Left ventricle myocardium inferior (tissue), 1 donor: ENCODE results near the gene ACP4. TPM values are rescaled to one million over a fixed set of nuclear protein-coding genes. Genes with fewer than 3 reads are reported as not detected.

Experiments used
- DNase-seq: peaks from one replicate; pipeline ENCODE4 v3.0.0-alpha.2; 2020
- H3K27ac ChIP-seq: fragments of 200-600 bp; replicated peaks from 2 replicates; pipeline ENCODE4 v1.8.0; 2021
- H3K27me3 ChIP-seq: fragments of 200-600 bp; 2 replicates; pipeline ENCODE4 v1.8.0; 2021; ENCODE audit warnings: low read depth
- H3K36me3 ChIP-seq: fragments of 200-600 bp; 2 replicates; pipeline ENCODE4 v1.8.0; 2021
- H3K4me1 ChIP-seq: fragments of 200-600 bp; 2 replicates; pipeline ENCODE4 v1.8.0; 2021
- H3K4me3 ChIP-seq: fragments of 200-600 bp; 2 replicates; pipeline ENCODE4 v1.8.0; 2021; ENCODE audit warnings: mild to moderate bottlenecking, moderate library complexity
- H3K9me3 ChIP-seq: fragments of 200-600 bp; replicated peaks from 2 replicates; pipeline ENCODE4 v1.8.0; 2021
- intact Hi-C: fragments of 100-400 bp; cut with micrococcal nuclease; formaldehyde crosslinking; loops from one replicate; pipeline ENCODE4 v1.11.0; 2022
- total RNA-seq: library from RNA; stranded (reverse); fragmentation: NEBNext Ultra II Directional; extraction: Animal tissue kit (Norgen Biotek cat#: 25700); gene quantifications from one replicate; pipeline ENCODE4 v1.2.1, GENCODE V29; 2021
- TF ChIP-seq, protein P1 (sequence below): fragments of 200-600 bp; IDR thresholded peaks from 2 replicates; pipeline ENCODE4 v1.8.0; 2021; ENCODE audit warnings: antibody characterized with exemption, mild to moderate bottlenecking, borderline replicate concordance
- donor health status: DM: no; HTN: yes; CAD: no; lungs with severe emphysema.

ACP4 gene
- total RNA-seq, 1 donor from 2014 or later: not detected

DNA sequence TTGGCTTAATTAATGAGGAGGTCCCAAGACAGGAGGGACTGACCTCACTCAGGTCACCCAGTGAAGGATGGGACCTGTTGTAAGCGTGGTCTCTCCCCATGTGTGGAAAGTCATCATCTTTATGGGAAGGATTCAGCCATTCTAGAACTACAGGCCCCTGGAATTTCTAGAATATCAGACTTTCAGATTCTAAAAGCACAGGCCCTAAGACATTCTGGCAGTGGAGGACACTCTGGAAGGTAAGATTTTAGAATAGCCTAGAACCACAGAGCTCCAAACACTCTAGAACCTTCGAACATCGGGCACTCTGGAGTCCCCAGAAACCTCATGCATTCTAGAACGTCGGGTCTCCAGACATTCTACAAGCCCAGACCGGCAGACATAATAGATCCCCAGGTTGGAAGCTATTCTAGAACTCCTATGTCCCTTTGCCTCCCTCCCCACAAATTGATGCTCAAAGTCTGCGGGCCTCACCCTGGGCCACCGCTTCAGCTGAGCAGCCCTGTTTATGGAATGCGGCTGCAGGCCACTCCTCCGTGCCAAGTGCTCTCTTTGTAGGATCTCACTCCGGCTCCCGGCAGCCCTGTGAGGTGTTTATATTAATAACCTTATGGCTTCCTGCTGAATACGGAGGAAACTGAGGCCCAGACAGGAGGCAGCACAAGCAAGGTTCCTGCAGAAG lies 45.0 kb downstream of the ACP4 start:
- no peak for DNase-seq
- H3K36me3 ChIP-seq: no peaks in the 10 kb centered on the region
- TF ChIP-seq, protein P1, sequence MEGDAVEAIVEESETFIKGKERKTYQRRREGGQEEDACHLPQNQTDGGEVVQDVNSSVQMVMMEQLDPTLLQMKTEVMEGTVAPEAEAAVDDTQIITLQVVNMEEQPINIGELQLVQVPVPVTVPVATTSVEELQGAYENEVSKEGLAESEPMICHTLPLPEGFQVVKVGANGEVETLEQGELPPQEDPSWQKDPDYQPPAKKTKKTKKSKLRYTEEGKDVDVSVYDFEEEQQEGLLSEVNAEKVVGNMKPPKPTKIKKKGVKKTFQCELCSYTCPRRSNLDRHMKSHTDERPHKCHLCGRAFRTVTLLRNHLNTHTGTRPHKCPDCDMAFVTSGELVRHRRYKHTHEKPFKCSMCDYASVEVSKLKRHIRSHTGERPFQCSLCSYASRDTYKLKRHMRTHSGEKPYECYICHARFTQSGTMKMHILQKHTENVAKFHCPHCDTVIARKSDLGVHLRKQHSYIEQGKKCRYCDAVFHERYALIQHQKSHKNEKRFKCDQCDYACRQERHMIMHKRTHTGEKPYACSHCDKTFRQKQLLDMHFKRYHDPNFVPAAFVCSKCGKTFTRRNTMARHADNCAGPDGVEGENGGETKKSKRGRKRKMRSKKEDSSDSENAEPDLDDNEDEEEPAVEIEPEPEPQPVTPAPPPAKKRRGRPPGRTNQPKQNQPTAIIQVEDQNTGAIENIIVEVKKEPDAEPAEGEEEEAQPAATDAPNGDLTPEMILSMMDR: no peak
- no peak overlapping the region for H3K27ac ChIP-seq
- H3K9me3 ChIP-seq: peaks cover 3% of the 10 kb centered on the region
- intact Hi-C loops: no loop called here
- H3K27me3 ChIP-seq: peaks cover 77% of the 10 kb centered on the region
- peaks cover 12% of the 10 kb centered on the region for H3K4me1 ChIP-seq
- peak overlapping the region; percentile 67 for H3K4me3 ChIP-seq

DNA sequence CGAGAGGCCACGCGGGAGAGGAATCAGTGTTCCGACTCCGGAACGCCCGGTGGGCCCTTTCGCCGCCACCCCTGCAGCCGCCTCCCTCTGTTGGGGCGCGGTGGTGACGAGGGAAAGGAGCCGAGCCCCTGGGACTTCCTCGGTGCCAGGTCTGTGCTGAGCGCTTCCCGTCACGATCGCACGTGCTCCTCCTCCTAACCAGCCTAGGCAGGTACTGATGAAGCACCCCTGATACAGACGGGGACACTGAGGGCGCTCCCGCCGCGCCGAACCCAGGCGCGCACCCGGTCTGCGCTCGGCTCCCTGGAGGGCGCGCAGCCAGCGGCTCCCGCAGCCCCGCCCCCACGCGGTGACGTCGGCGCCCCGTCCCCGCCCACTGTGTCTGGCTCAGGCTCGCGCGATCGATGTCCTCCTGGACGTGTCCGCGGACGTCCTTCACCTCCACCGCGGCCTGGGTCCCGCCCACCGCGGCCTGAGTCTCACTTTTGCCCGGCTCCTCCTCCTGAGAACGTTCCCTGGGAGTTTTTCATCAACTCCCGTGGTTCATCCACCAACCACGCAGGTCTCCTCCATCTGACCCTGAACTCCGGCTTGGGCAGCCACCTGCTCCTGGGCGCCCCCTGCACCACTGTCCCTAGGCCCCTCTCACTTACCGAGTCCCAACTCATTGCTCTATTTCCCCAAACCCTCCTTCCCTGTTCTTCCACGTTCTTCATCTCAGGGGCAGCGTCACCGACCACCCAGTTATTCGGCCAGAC lies 45.7 kb downstream of the ACP4 start:
- DNase-seq: peak; percentile 66
- H3K4me3 ChIP-seq: peak overlapping the region; percentile 67
- peaks cover 3% of the 10 kb centered on the region for H3K9me3 ChIP-seq
- no peaks in the 10 kb centered on the region for H3K36me3 ChIP-seq
- H3K27ac ChIP-seq: no peak overlapping the region
- TF ChIP-seq, protein P1: no peak
- peaks cover 12% of the 10 kb centered on the region for H3K4me1 ChIP-seq
- intact Hi-C loops: no loop called here
- peaks cover 70% of the 10 kb centered on the region for H3K27me3 ChIP-seq

DNA sequence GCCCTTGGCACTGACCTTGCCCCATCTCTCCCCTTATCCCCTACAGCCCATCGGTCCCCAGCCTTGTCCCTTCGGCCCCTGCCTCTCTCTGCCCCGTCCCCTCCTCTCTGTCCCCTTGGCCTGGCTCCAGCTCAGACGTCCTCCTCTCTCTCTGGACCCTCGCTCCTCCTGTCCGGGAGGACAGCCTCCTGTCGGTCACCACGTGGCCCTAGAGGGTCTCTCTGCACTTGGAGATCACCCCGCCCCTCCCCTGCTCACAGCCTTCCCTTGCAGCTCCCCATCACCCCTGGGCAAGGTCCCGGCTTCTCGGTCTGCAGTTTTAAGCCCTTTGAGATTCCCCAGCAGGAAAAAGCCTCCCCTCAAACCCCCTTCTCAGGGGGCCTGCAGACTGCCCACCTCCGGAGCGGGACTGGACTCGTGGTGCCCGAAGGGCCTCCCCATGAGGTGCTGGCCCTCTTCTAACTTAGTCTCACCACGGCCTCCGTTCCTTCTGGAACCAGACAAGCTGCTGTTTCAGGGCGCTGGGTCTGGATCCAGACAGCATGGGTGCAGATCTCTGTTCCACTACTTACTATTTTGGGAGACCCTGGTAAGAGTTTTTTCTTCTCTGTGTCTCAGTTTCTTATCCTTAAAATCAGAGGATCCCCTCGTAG lies 46.5 kb downstream of the ACP4 start:
- TF ChIP-seq, protein P1: no peak
- Histone ChIP-seq H3K9me3 (peaks cover 4% of the 10 kb centered on the region), H3K27me3 (peaks cover 65% of the 10 kb centered on the region), H3K4me3 (peak overlapping the region; percentile 67), H3K4me1 (peaks cover 12% of the 10 kb centered on the region), H3K27ac (no peak overlapping the region), H3K36me3 (no peaks in the 10 kb centered on the region)
- intact Hi-C loops: no loop called here
- DNase-seq: no peak

DNA sequence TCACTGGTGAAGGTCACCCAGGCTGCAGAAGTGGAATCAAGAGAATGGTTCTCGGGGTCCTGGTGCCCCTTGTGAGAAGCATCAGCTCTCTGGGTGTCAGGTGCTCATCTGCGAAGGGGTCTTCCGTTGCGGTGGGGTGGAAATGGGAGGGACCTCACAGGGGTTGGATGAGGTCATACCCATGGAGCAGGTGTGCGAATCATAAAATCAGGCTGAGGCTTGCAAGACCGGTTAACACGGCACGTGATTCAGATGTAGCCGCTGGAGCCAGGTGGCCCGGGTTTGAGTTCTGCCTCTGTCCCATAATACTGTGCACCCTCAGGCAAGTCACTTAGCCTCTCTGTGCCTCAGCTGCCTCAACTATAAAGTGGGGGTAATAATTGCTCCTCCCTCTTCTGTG lies 47.1 kb downstream of the ACP4 start:
- H3K9me3 ChIP-seq: peaks cover 10% of the 10 kb centered on the region
- peaks cover 12% of the 10 kb centered on the region for H3K4me1 ChIP-seq
- peaks cover 62% of the 10 kb centered on the region for H3K27me3 ChIP-seq
- DNase-seq: no peak
- no peak overlapping the region for H3K27ac ChIP-seq
- no peaks in the 10 kb centered on the region for H3K36me3 ChIP-seq
- H3K4me3 ChIP-seq: no peak overlapping the region
- TF ChIP-seq, protein P1: no peak
- intact Hi-C loops: no loop called here

DNA sequence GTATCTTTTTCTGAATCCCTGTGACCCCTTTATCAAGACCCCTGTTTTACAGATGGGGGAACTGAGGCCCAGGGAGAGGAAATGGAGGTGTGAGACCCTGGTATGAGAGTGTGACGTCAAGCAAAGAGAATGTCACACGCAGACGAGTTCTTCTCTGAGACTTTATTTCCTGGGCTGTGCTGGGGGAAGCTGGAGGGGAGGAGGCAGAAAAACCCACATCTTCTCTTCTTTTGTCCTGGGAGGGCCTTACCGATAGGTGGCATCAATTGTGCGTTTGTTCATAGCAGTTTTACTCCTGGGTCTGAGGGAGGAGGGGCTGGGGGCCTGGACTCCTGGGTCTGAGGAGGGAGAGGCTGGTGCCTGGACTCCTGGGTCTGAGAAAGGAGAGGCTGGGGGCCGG lies 48.0 kb downstream of the ACP4 start:
- DNase-seq: no peak
- peaks cover 52% of the 10 kb centered on the region for H3K27me3 ChIP-seq
- H3K27ac ChIP-seq: no peak overlapping the region
- intact Hi-C loops: no loop called here
- no peak overlapping the region for H3K4me3 ChIP-seq
- peaks cover 20% of the 10 kb centered on the region for H3K9me3 ChIP-seq
- H3K36me3 ChIP-seq: no peaks in the 10 kb centered on the region
- peaks cover 12% of the 10 kb centered on the region for H3K4me1 ChIP-seq
- TF ChIP-seq, protein P1: no peak
